Lower leg skin (tissue), 4 donors: ENCODE results near the gene IPO9. TPM values are rescaled to one million over a fixed set of nuclear protein-coding genes. Genes with fewer than 3 reads are reported as not detected.
"Not testable (repeated sequence)": the region's sequence is repeated elsewhere in the genome, so short reads cannot be mapped to it uniquely, and the experiment has no call there.

ENCODE experiments used
- DNase-seq, 2 donors: peaks; one replicate each; pipeline ENCODE4 v3.0.0-alpha.2; 2019; ENCODE audit warnings: low spot score in 2 of 2
- H3K4me3 ChIP-seq: fragments of 200-600 bp; sonication (generic); 2 replicates; pipeline ENCODE4 v1.5.1; 2017; ENCODE audit warnings: mild to moderate bottlenecking, low read depth; ENCODE audit not compliant: poor library complexity, severe bottlenecking
- POLR2A ChIP-seq, 2 donors: fragments of 450-650 bp; IDR thresholded peaks; one replicate each; pipeline ENCODE4 v1.6.1; 2016 to 2017; ENCODE audit warnings: antibody characterized with exemption in 2 of 2, mild to moderate bottlenecking in 1 of 2, moderate library complexity in 1 of 2
- WGBS, 2 donors: methylation state at CpG; one replicate each; pipeline ENCODE4 v1.1.5; 2018; 5-methylcytosine and 5-hydroxymethylcytosine counted together
- intact Hi-C: fragments of 100-400 bp; cut with DNase I; formaldehyde crosslinking; loops from one replicate; pipeline ENCODE4 v1.15.0; 2023; ENCODE audit warnings: low total_unique reads
- total RNA-seq, 4 donors: library from RNA; depleted of rRNA; stranded (reverse); fragments of >200 nt; gene quantifications; one replicate each; pipeline ENCODE4 v1.1.0, GENCODE V29; 2016
- TF ChIP-seq, protein P1 (sequence below), 3 donors: fragments of 450-650 bp; IDR thresholded peaks; one replicate each; pipeline ENCODE4 v1.5.1; 2016; ENCODE audit warnings: antibody characterized with exemption in 3 of 3, mild to moderate bottlenecking in 3 of 3, moderate library complexity in 2 of 3

The IPO9 gene
- total RNA-seq, 4 donors from 2014 or later = 12.1 to 16.3 (median 15.4) TPM

DNA sequence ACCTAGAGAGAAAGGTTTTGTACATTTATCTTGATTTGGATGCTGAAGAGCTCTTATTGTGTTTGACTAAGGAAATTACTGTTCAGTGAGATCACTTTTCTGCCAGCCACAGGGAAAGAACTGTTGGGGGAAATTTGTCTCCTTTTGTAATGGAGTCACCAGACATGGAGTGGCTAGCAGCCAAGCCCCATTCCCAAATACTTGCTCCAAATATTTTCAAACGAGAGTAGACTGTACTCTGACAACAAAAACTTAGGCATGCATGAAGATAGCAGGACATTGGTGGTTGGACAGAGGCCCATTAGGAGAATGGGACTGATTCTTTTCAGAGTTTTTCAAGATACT lies 21.1 kb downstream of the IPO9 start:
- intact Hi-C loops = no loop called here
- no peak overlapping the region for H3K4me3 ChIP-seq
- DNase-seq = no peak
- 23 to 27% methylated on average over 1 of the region's 1 CpG for WGBS, 2 donors
- TF ChIP-seq POLR2A (IDR thresholded peaks at IDR 0.05) = no peak
- TF ChIP-seq, protein P1, sequence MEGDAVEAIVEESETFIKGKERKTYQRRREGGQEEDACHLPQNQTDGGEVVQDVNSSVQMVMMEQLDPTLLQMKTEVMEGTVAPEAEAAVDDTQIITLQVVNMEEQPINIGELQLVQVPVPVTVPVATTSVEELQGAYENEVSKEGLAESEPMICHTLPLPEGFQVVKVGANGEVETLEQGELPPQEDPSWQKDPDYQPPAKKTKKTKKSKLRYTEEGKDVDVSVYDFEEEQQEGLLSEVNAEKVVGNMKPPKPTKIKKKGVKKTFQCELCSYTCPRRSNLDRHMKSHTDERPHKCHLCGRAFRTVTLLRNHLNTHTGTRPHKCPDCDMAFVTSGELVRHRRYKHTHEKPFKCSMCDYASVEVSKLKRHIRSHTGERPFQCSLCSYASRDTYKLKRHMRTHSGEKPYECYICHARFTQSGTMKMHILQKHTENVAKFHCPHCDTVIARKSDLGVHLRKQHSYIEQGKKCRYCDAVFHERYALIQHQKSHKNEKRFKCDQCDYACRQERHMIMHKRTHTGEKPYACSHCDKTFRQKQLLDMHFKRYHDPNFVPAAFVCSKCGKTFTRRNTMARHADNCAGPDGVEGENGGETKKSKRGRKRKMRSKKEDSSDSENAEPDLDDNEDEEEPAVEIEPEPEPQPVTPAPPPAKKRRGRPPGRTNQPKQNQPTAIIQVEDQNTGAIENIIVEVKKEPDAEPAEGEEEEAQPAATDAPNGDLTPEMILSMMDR (IDR thresholded peaks at IDR 0.05) = no peak

DNA sequence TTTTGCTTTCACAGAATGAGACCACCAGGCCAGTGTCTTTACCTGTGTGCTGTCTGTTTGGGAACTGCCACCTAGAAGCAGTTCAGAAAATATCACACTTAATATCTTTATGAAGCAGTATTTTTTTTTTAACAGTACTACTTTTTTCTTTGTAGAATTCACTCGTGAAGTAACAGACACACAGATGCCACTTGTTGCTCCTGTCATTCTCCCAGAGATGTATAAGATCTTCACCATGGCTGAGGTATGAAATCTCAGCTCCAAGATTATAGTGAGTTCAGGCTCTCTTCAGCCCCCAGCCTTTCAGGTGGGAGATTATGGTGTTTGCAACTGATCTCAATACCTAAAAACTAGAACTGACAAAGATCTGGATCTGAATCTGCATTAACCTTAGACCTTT lies 23.0 kb downstream of the IPO9 start:
- TF ChIP-seq, protein P1 (IDR thresholded peaks at IDR 0.05) = no peak
- TF ChIP-seq POLR2A (IDR thresholded peaks at IDR 0.05) = no peak
- DNase-seq = no peak
- 83 to 92% methylated on average over 1 of the region's 1 CpG for WGBS, 2 donors
- intact Hi-C loops = no loop called here
- H3K4me3 ChIP-seq = no peak overlapping the region

DNA sequence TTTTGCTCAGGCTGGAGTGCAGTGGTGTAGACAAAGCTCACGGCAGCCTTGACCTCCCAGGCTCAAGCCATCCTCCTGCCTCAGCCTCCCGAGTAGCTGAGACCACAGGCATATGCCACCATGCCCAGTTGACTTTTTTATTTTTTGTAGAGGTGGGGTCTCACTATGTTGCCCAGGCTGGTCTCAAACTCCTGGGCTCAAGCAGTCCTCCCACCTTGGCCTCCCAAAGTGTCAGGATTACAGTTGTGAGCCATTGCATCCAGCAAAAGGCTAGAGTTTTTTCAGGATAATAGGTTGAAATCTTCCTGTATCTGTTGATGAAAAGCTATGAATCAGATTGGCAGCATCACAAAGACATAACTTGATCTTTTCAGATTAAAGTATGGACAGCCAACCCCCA lies 27.8 kb downstream of the IPO9 start:
- H3K4me3 ChIP-seq, DNase-seq, intact Hi-C loops: not testable (repeated sequence)
- WGBS, 2 donors = 94 to 100% methylated on average over 2 of the region's 2 CpGs

DNA sequence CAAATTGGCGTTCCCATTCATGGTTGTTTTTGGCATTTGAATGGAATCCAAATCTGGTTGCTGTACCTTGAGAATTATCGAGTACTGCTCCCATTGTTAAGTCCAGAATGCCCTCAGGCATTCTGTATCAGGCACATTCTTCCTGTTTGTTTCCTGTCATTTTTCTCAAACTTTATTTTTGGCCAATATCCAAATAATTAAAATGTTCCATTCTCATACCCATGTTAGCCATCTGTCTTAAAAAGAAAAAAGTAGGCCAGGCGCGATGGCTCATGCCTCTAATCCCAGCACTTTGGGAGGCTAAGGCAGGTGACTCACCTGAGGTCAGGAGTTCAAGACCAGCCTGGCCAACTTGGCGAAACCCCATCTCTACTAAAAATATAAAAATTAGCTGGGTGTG lies 30.5 kb downstream of the IPO9 start:
- 72 to 75% methylated on average over 5 of the region's 5 CpGs for WGBS, 2 donors
- TF ChIP-seq, protein P1 (IDR thresholded peaks at IDR 0.05) = no peak
- TF ChIP-seq POLR2A (IDR thresholded peaks at IDR 0.05) = no peak
- DNase-seq = no peak
- no peak overlapping the region for H3K4me3 ChIP-seq
- intact Hi-C loops = no loop called here

DNA sequence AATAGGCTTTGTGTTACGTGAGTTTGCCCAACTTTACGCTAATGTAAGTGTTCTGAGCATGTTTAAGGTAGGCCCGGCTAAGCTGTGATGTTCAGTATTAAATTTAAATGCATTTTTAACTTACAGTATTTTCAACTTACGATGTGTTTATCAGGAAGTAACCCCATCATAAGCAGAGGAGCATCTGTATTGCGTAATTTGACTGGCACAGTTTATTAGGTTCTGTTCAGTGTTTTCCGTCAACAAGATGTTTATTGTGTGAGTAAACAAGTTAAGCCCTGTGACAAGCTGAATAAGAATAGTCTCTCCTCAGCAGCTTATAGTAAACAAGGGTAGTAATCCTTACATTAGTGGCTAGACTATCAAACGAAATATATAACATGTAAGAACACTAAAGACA lies 32.5 kb downstream of the IPO9 start:
- WGBS, 2 donors = 91 to 94% methylated on average over 7 of the region's 7 CpGs
- intact Hi-C loops = no loop called here
- no peak overlapping the region for H3K4me3 ChIP-seq
- TF ChIP-seq, protein P1 (IDR thresholded peaks at IDR 0.05) = no peak
- no peak for TF ChIP-seq POLR2A (IDR thresholded peaks at IDR 0.05)
- no peak for DNase-seq

DNA sequence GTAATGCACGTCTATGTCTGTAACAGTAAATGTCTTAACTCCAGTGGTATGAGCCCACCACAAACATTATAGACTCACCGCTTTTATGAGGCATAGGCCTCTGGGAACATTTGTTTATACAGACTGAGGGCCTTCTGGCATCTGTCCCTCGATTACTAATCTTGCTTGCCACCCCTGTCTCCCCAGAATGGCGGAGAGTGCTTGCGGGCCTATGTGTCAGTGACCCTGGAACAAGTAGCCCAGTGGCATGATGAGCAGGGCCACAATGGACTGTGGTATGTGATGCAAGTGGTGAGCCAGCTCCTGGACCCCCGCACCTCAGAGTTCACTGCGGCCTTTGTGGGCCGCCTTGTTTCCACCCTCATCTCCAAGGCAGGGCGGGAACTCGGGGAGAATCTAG lies 41.4 kb downstream of the IPO9 start:
- no peak for DNase-seq
- TF ChIP-seq, protein P1 (IDR thresholded peaks at IDR 0.05) = no peak
- no peak for TF ChIP-seq POLR2A (IDR thresholded peaks at IDR 0.05)
- WGBS, 2 donors = 94 to 95% methylated on average over 10 of the region's 10 CpGs
- no peak overlapping the region for H3K4me3 ChIP-seq
- intact Hi-C loops = no loop called here
